ENCODE data around the gene TXLNB. TPM values are rescaled to one million over a fixed set of nuclear protein-coding genes. Genes with fewer than 3 reads are reported as not detected.

Gene TXLNB
- total and polyA plus RNA-seq, 4 donors, result 0.15 to 0.23 (median 0.17) TPM; not detected in 1

DNA sequence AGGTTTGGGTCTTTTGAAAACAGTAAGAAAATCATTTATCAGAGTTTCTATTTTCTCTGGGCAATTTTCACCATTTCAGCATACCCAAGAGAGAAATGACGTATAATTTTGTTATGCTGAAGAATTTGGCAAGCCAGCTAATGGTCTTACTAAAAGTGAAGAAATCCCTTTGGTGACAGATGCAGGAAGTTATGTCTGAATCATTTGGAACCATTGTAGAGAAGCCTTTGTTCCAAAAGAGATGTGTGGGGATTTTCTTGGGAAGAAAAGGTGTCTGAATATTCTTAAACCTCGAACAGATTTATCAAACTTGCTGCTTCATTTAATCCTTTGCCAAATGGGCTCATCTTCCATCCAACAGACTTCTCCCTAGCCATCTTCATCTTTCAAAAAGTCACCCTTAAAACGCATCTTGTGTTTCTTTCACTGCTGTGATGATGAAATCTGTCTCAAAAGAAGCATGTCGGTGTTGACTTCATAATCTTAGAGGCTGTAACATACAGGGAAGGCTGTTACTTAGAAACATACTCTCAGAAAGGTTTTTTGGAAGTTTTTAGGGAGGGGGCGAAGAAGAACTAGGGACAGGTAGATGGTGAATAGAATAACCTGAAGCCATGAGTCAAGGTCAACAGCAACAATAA is 43.1 kb upstream of the TXLNB start:
- Histone ChIP-seq H3K9ac (ENCODE audit: low read depth in 1 of 2, low read length in 2 of 2) (no peak overlapping the region), H3K27ac (ENCODE audit: low read depth in 1 of 2, low read length in 2 of 2) (no peak overlapping the region), H3K36me3 (ENCODE audit: control insufficient read depth in 4 of 4, insufficient read depth in 3 of 4, low read depth in 1 of 4, low read length in 3 of 4) (no peaks in the 10 kb centered on the region), H3K4me3 (ENCODE audit: low read depth in 1 of 3, low read length in 3 of 3) (no peak overlapping the region), H3K27me3 (ENCODE audit: control insufficient read depth in 4 of 4, insufficient read depth in 4 of 4, low read length in 3 of 4) (no peaks in the 10 kb centered on the region), H3K9me3 (ENCODE audit: control insufficient read depth in 4 of 4, low read length in 3 of 4) (no peaks in the 10 kb centered on the region), H3K4me1 (ENCODE audit: control insufficient read depth in 4 of 4, insufficient read depth in 4 of 4, low read length in 3 of 4) (peaks cover 0 to 3% (median 0%) of the 10 kb centered on the region in 4 donors)
- 82% methylated on average over 5 of the region's 5 CpGs for WGBS
- TF ChIP-seq TAF1 (conservative IDR thresholded peaks at IDR 0.05) (no peak), GABPA (IDR thresholded peaks at IDR 0.05 in 1 of 2, conservative IDR thresholded peaks at IDR 0.05 in 1 of 2) (no peak), ATF3 (IDR thresholded peaks at IDR 0.05) (no peak), HNF4A (conservative IDR thresholded peaks at IDR 0.05) (no peak), NR2F2 (IDR thresholded peaks at IDR 0.05) (no peak)
- TF ChIP-seq, protein P1, sequence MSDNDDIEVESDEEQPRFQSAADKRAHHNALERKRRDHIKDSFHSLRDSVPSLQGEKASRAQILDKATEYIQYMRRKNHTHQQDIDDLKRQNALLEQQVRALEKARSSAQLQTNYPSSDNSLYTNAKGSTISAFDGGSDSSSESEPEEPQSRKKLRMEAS (IDR thresholded peaks at IDR 0.05), result no peak
- TF ChIP-seq, protein P2, sequence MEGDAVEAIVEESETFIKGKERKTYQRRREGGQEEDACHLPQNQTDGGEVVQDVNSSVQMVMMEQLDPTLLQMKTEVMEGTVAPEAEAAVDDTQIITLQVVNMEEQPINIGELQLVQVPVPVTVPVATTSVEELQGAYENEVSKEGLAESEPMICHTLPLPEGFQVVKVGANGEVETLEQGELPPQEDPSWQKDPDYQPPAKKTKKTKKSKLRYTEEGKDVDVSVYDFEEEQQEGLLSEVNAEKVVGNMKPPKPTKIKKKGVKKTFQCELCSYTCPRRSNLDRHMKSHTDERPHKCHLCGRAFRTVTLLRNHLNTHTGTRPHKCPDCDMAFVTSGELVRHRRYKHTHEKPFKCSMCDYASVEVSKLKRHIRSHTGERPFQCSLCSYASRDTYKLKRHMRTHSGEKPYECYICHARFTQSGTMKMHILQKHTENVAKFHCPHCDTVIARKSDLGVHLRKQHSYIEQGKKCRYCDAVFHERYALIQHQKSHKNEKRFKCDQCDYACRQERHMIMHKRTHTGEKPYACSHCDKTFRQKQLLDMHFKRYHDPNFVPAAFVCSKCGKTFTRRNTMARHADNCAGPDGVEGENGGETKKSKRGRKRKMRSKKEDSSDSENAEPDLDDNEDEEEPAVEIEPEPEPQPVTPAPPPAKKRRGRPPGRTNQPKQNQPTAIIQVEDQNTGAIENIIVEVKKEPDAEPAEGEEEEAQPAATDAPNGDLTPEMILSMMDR (IDR thresholded peaks at IDR 0.05; ENCODE audit: low read depth, low read length, missing input control), result no peak
- DNase-seq (ENCODE audit: low spot score), result no peak

DNA sequence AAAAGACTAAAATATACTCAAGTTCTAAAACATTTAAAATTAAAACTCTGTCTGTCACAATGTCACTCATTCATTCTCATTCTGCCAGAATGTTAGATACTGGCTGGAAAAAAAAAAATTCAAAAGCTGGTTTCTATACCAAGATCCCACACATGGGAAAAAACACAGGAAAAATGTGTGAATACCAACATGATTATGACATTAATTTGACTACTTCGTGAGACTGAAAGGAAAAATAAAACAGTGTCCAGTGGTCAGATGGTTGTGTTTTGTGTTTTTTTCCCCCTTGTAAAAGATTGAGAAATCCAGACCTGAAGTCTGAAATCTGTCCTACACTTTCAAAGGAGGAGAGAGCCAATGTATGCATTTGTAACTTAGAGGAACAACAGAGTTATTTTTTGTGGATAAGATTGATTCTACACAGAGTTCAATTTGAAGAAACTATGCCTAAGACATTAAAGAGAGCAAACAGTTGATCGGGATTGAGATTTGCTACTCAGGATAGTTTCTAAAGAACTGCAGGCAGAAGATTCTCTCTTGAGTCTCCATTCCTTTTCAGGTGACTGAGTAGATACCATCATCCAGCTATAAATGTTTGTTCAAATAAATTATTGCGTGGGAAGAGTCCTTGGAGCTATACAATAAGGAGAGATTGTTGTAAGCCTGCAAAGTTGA is 39.2 kb upstream of the TXLNB start:
- H3K27ac ChIP-seq (ENCODE audit: low read depth in 1 of 2, low read length in 2 of 2), result no peak overlapping the region
- no peak overlapping the region for H3K9ac ChIP-seq (ENCODE audit: low read depth in 1 of 2, low read length in 2 of 2)
- WGBS, result 66% methylated on average over 3 of the region's 3 CpGs
- H3K27me3 ChIP-seq (ENCODE audit: control insufficient read depth in 4 of 4, insufficient read depth in 4 of 4, low read length in 3 of 4), result no peaks in the 10 kb centered on the region
- H3K9me3 ChIP-seq (ENCODE audit: control insufficient read depth in 4 of 4, low read length in 3 of 4), result no peaks in the 10 kb centered on the region
- H3K4me3 ChIP-seq (ENCODE audit: low read depth in 1 of 3, low read length in 3 of 3), result no peak overlapping the region
- TF ChIP-seq GABPA (IDR thresholded peaks at IDR 0.05 in 1 of 2, conservative IDR thresholded peaks at IDR 0.05 in 1 of 2), result no peak
- TF ChIP-seq ATF3 (IDR thresholded peaks at IDR 0.05), result no peak
- no peak for TF ChIP-seq RAD21 (IDR thresholded peaks at IDR 0.05)
- TF ChIP-seq FOXA1 (IDR thresholded peaks at IDR 0.05), result no peak
- TF ChIP-seq, protein P3, sequence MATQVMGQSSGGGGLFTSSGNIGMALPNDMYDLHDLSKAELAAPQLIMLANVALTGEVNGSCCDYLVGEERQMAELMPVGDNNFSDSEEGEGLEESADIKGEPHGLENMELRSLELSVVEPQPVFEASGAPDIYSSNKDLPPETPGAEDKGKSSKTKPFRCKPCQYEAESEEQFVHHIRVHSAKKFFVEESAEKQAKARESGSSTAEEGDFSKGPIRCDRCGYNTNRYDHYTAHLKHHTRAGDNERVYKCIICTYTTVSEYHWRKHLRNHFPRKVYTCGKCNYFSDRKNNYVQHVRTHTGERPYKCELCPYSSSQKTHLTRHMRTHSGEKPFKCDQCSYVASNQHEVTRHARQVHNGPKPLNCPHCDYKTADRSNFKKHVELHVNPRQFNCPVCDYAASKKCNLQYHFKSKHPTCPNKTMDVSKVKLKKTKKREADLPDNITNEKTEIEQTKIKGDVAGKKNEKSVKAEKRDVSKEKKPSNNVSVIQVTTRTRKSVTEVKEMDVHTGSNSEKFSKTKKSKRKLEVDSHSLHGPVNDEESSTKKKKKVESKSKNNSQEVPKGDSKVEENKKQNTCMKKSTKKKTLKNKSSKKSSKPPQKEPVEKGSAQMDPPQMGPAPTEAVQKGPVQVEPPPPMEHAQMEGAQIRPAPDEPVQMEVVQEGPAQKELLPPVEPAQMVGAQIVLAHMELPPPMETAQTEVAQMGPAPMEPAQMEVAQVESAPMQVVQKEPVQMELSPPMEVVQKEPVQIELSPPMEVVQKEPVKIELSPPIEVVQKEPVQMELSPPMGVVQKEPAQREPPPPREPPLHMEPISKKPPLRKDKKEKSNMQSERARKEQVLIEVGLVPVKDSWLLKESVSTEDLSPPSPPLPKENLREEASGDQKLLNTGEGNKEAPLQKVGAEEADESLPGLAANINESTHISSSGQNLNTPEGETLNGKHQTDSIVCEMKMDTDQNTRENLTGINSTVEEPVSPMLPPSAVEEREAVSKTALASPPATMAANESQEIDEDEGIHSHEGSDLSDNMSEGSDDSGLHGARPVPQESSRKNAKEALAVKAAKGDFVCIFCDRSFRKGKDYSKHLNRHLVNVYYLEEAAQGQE (IDR thresholded peaks at IDR 0.05), result no peak
- TF ChIP-seq, protein P2 (IDR thresholded peaks at IDR 0.05; ENCODE audit: low read depth, low read length, missing input control), result no peak
- no peak for TF ChIP-seq RXRA (IDR thresholded peaks at IDR 0.05)
- TF ChIP-seq, protein P1 (IDR thresholded peaks at IDR 0.05), result no peak
- TF ChIP-seq FOXA2 (IDR thresholded peaks at IDR 0.05), result no peak
- TF ChIP-seq HNF4A (conservative IDR thresholded peaks at IDR 0.05), result no peak
- TF ChIP-seq HNF4G (IDR thresholded peaks at IDR 0.05), result no peak
- TF ChIP-seq SP1 (IDR thresholded peaks at IDR 0.05), result no peak
- TF ChIP-seq JUND (IDR thresholded peaks at IDR 0.05), result no peak
- no peak for TF ChIP-seq YY1 (IDR thresholded peaks at IDR 0.05)
- no peak for TF ChIP-seq NR2F2 (IDR thresholded peaks at IDR 0.05)
- no peak for TF ChIP-seq TAF1 (conservative IDR thresholded peaks at IDR 0.05)
- no peak for TF ChIP-seq EGR1 (IDR thresholded peaks at IDR 0.05; ENCODE audit: low read depth in 2 of 2)
- no peak for DNase-seq (ENCODE audit: low spot score)
- H3K36me3 ChIP-seq (ENCODE audit: control insufficient read depth in 4 of 4, insufficient read depth in 3 of 4, low read depth in 1 of 4, low read length in 3 of 4), result no peaks in the 10 kb centered on the region
- H3K4me1 ChIP-seq (ENCODE audit: control insufficient read depth in 4 of 4, insufficient read depth in 4 of 4, low read length in 3 of 4), result no peaks in the 10 kb centered on the region

Measured in liver (tissue), 9 donors.